HG03060 (cell line): Measurements from ENCODE around the gene PITRM1.

Source experiments
- ATAC-seq: cut with Tn5 transposase; IDR thresholded peaks from one replicate; pipeline ENCODE4 v1.9.1; 2021; ENCODE audit warnings: low read depth, moderate number of reproducible peaks; ENCODE audit not compliant: unreplicated experiment

The PITRM1 gene

GRCh38 chr10:3142146-3142875 is 30.3 kb downstream of the PITRM1 start:
- no peak for ATAC-seq

DNA sequence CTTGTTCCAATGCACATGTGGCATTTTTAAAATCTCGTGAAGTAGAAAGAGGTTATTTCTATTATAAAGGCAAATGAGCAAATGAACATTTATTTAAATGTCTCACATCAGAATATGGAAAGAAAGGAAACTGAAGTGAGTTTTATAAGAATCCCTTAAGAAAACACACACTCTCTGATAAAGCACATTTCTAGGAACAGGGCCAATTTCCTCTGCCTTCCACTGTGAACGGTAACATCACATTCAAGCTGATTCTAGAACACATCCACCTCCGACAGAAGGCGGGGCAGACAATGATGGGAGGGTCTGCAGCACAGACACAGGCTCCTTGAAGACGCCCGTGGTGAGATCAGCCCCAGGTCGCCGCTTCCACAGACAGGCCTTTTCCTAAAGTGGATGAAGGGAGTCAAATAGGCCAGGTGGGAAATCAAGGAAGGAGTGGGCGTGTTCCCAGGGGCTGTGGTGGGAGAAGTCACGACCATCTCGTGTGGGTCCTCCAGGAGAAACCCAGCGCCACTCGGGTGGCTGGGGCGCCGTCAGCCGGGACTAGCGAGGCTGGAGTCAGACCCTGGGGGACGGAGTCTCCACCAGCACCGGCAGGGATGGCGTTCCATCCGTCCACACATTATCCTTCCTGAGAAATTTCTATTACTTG is 31.1 kb downstream of the PITRM1 start:
- ATAC-seq: no peak

GRCh38 chr10:3140280-3140679 is 32.3 kb downstream of the PITRM1 start:
- ATAC-seq: no peak

DNA sequence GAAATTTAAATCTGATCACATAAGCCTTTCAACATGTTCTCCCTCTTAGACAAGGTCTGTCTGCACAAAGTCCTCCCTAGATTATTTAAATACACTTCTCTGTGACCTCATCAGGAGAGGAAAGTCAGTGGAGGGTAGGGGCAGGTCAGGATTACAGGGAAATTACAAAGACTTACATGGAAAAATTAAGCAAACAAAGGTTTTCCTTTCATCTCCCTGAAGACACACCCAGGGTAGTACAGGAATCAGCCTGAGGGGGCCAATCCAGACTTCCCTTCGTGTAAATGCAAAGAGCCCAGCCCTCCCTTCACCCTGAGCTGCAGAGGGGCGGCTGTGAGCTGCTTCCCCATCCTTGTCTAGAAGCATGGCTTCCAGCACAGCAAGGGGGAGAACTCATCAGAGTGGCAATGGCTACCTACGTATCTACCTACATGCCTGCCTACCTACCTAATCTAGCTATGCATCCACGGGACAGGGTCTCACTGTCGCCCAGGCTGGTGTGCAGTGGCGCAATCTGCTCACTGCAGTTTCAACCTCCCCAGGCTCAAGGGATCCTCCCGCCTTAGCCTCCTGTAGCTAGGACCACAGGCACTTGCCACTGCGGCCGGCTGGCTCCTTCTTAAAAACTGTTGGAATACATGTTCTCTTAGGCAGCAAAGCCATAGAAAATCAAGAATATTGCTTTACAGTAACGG is 33.2 kb downstream of the PITRM1 start:
- ATAC-seq: no peak

- ATAC-seq: no peak
Observed at GRCh38 chr10:3137958-3138726, 34.4 kb downstream of the PITRM1 start.

DNA sequence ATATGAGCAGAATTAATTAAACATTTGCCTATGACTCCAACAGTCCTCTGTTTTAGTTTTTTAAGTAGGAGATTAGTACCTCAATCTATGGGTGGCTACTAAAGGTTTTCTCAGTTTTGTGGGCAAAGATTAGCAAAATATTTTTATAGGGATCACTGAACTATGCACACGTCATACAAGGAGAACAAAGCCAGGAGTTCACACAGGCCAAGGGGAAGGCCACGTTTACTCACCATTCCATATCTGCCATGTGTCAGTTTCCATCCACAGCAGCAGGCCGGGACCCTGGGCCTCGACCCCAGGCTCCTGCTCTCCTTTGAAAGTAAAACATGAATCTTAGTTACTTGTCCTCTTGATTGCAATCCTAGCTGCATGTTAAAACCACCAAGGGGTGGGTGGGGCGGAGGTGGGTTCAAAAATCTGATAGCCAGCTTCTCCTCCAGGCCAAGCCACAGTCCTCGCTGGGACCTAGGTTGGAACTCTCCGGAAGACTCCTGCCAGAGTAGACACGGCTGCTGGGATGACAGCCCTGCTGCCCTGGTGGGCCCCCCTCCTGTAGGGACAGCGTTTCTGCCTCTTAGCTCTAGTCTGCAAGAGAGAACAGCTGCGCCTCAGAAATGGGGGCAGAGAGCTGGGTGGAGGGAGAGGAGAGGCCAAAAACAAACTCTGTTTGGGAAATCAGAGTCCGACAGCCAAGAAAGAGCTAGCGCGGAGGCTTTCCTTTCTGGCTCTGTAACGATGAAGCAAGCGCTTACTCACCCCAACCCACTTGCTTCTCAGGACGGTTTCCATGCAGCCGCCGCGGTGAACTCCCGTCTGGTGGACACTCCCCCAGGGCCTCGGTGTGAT is 35.6 kb downstream of the PITRM1 start:
- ATAC-seq: no peak

- ATAC-seq: no peak
Observed at GRCh38 chr10:3136336-3136735, 36.2 kb downstream of the PITRM1 start.

DNA sequence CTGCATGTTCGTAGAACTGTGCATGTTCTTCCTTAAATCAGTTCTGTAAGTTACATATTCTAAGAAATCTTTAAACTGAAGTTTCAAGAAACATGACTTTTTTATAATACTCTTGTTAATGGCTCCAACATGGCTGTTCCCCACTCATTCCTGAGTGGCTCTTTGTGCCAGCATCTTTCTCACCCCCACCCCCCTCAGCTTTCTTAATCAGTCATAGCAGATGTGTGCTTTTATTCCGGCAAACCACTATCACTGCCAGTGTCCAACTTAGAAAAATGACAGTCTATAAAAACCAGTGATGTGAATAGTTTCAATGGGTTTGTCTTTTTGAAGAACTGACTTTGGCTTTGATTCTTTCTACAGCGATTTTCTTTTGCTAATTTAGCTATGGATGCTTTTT is 37.6 kb downstream of the PITRM1 start:
- ATAC-seq: no peak

DNA sequence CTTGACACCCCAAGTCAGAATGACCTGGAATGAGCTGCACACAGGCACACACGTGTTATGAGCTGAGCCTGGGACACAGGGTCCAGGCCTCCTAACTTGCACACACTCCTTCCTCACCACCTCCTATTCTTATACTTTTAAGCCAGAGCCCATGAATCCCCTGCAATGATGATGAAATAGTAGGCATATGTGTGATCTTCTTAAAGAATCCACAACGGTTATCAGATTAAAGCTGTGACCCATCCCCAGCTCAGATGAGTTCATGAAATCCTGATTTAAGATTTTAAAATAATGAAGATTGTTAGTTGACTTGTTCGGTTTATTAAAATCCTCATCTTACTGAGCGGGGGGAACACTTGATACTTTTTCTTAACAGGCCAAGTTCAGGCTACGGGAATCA is 38.6 kb downstream of the PITRM1 start:
- ATAC-seq: no peak

GRCh38 chr10:3132036-3133025 is 40.3 kb downstream of the PITRM1 start:
- no peak for ATAC-seq

DNA sequence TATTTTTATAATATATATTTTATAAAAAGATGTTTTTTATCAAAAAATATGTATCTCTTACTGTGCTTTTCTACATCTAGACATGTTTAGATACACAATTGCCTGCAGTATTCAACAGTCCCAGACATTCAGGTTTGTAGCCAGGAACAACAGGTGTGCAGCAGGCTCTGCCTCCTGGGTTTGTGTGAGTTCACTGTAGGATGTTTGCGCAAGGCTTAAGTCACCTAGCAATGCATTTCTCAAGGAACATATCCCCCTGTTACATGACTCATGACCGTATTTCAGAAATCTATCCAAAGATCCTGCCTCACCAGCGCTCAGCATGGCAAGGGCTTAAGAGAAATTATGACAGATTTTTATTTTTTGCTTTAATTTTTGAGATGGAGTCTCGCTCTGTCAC is 41.5 kb downstream of the PITRM1 start:
- no peak for ATAC-seq

- ATAC-seq: no peak
Observed at GRCh38 chr10:3129581-3130340, 42.8 kb downstream of the PITRM1 start.

- ATAC-seq: no peak
Observed at GRCh38 chr10:3128379-3129130, 44.0 kb downstream of the PITRM1 start.

DNA sequence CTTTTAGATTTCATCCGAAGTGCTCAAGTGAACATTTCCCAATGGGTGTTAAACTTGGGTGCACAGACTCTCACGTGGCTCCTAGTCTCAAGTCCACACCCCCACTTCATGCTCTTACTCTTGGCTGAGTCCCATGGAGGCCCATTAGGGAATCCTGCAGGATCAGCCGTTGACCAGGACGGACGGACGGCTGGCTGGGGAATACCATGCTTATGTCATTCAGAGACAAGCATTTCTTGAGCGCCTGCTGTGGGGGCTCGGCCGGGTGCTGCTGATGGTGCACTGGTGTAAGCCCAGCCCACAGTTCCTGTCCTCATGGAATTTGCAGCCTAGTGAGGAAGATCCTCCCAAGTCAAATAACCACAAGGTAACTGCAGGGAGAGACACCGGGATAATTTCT is 44.7 kb downstream of the PITRM1 start:
- ATAC-seq: no peak

- ATAC-seq: no peak
Observed at GRCh38 chr10:3126741-3127346, 45.7 kb downstream of the PITRM1 start.

DNA sequence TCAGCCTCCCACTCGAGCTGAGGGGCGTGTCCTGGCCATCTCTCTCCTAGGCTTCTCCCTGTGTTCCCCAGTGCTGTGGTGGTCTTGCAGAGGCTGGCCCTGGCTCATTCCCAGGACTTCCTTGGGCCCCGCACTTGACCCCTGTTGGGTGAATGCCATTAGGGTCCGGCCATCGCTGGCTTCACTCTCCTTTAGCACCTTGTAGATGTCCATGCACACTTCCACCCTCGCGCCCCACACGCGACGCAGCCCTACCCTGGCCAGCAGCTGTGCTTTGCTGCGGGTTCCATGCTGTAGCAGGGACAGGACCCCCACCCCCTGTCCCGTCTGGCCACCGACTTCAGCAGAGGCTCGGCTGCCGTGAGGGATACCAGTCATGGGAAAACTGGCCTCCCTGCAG is 46.3 kb downstream of the PITRM1 start:
- ATAC-seq: no peak

DNA sequence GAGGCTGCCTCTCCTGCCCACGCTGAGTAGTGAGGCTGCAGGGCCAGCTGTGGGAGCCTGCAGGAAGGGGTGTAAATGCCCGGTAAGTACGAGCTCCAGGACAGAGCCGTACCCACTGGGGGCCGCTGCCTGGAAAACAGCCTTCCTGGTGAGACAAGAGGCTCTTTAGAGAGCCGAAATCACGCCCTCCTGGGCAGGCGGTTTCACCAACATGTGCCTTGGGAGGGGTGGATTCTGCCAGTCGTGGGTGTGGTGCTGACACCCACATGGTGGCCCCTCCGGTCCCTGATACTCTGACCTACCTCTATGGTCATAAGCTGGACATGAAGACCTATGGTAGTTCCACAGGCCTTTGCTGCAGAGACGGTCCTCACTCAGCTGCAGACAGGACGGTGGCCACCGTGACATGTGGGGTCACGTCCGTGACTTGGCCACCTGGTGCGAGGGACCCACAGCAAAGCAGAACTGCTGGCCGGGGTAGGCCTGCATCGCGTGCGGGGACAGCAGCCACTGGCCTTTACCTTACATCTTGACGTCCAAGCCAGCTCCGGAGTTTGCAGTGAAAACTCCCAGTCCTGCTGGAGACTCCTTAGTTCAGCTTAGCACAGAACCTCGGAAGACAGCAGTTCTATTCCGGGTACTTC is 46.9 kb downstream of the PITRM1 start:
- no peak for ATAC-seq
